Body of pancreas (tissue), 4 donors: ENCODE results near the gene NTSR2.

ENCODE experiments used
- POLR2A ChIP-seq, 3 donors: fragments of 450-650 bp; IDR thresholded peaks; one replicate each; pipeline ENCODE4 v1.6.1; 2016; ENCODE audit warnings: antibody characterized with exemption in 3 of 3, mild to moderate bottlenecking in 2 of 3
- TF ChIP-seq, protein P1 (sequence below), 7 experiments: fragments of 450-650 bp in 4 of 7; fragments of 200-600 bp in 3 of 7; sonication (generic) in 3 of 7; IDR thresholded peaks; one replicate each; pipeline ENCODE4 v1.5.1; 2016 to 2019; ENCODE audit warnings: antibody characterized with exemption in 7 of 7

DNA sequence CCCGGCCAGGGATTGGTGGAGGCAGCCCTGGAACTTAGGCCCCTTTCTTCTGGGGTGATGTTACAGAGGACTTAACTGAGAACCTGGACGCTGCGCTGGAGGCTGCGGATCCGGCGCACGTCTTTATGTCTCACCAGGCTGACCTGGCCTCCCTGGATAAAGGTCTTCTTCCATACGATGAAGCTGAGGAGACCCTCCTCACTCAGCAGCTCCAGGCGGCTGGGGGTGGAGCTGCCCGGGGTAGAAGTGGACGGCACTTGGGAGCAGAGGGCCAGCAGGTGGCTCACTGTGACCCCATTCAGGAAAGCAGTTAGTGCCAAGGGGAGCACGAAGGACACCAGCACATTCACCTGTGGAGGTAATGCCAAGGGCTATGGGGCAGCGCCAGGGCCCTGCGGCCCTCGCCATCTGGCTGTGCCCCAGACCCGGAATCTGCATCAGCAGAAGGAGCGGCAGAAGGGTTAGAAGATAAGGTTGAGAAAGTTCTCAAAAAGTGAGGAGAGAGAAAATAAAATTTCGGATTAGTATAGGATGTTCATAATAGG is 8.0 kb downstream of the NTSR2 start:
- TF ChIP-seq, protein P1, sequence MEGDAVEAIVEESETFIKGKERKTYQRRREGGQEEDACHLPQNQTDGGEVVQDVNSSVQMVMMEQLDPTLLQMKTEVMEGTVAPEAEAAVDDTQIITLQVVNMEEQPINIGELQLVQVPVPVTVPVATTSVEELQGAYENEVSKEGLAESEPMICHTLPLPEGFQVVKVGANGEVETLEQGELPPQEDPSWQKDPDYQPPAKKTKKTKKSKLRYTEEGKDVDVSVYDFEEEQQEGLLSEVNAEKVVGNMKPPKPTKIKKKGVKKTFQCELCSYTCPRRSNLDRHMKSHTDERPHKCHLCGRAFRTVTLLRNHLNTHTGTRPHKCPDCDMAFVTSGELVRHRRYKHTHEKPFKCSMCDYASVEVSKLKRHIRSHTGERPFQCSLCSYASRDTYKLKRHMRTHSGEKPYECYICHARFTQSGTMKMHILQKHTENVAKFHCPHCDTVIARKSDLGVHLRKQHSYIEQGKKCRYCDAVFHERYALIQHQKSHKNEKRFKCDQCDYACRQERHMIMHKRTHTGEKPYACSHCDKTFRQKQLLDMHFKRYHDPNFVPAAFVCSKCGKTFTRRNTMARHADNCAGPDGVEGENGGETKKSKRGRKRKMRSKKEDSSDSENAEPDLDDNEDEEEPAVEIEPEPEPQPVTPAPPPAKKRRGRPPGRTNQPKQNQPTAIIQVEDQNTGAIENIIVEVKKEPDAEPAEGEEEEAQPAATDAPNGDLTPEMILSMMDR (IDR thresholded peaks at IDR 0.05), result no peak
- no peak for TF ChIP-seq POLR2A (IDR thresholded peaks at IDR 0.05)
